NCI-H1105 (cell line): Measurements from ENCODE around the gene CDH13.
A peak's percentile ranks its signal among the peaks of the same experiment; 100 is the strongest.

Experiments
- DNase-seq: peaks from one replicate; lab custom pipeline; 2025; lab: John Stamatoyannopoulos, UW

The CDH13 gene

DNA sequence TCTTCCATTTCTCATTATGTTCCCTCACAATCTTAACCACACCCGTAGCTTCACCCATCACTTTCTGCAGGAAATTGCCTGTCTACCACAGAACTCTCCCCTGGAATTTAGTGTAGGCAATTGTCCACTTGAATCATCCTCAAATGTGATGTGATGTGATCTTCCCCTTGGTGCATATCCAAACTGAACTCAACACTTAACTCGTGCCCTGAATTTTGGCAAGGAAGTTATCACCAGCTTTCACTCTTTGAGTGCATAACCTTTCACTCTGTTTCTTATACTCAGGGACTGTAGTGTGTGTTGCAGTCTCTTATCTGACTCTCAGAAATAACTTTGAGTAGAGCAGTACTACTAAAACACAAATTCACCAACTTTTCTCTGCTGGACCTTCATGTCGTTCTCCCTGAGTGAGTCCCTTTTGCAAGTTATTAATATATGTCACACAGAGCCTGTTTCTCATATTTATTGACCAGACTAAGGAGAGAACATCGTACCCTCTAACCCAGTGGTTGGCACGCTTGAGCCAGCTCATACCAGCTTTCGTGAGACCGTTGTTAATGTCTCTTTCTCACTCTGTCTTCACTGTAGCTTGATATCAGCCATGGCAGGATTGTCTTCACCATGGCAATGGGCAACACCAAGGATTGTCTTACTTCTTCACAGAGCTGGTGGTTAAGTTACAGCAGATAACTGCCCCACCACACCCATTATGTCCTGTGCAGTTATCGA, 622.1 kb downstream of the CDH13 start:
- DNase-seq, result no peak

DNA sequence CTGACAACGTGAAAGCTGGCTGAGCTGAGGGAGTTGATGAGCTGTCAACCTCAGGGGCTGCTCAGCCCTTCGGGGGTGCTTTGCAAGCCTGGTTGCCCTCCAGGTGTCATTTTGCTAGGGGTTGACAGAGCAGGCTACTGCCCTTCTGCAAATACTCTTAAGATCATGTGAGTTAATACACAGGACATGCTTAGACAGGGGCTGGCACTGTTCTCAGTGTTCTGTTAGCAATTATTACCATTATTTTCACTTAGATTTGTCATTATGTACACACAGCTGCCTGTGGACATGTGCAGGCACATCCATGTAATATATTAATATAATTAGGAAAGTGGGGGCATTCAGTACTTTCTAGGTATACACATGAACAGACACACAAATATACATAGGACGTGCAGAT, 626.8 kb downstream of the CDH13 start:
- peak; percentile 79 for DNase-seq

DNA sequence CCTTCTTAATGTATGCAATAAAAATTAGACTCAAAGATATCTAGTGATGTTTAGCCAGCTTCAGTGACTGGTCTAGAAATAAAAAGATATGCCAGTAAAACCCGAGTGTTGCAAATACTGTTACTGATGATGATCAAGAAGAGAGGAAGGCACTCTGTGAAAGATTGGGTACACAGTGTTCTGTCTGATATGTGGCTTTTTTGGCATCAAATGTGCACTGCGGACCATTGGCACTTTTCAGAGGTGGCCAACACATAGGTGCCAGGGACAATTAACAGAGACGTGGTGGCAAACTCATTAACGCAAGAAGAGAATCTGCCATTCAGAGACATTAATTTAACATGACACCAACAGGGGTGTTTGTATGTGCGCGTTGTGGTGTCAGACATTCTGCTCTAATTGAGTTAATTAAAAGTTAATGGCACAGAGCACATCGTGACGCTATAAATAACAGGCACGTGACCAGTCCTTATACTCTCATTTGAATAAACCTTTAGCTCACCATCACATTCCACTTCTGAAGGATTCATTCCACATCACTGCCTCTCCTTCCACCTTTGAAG, 631.7 kb downstream of the CDH13 start:
- no peak for DNase-seq

DNA sequence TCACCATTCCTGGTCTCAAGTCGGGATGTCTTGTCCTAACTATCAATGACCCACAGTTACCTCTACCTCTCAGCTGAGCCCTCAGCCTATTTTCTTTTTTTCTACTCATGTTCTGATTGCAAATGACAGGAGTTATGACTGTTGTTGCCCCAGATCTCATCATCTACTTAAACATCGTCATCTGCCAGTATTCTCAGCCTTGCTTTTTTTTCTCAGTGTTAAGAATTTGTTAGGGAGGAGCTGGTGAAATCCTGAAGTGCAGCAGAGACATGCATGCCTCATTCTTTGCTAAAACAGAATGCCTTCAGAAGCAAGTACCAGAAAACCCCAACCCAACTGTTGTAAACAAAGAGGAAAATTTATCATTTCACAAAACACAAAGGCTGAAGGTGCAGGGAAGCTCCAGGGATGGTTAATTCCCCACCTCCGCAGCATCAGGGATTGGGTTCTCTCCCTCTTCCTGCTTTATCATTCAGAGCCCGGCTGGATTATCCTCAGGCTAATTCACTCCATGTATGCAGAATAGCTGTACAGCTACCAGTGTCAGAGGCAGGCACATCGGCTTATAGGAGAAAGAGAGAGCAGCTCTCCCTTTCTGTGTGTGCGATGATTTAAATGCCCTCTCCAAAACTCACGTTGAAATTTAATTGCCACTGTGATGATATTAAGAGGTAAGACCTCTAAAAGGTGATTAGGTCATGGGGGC, 640.2 kb downstream of the CDH13 start:
- DNase-seq, result no peak

DNA sequence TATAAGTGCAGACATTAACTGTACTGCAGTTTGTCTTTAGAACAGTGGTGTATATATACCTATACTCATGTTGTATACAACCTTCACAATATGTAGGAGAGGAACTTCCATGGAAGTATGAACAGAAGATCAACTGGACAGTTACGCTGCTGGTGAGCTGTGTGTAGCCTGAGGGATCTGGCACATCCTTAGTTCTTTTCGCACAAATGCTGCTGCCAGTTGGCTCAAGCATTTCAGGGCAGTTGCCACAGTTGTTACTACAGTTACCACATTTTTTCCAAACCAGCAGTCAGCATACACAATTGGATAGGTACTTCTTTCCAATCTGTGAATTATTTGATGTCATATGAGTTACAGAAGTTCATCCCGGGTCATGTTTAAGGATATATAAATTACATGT, 641.4 kb downstream of the CDH13 start:
- no peak for DNase-seq

DNA sequence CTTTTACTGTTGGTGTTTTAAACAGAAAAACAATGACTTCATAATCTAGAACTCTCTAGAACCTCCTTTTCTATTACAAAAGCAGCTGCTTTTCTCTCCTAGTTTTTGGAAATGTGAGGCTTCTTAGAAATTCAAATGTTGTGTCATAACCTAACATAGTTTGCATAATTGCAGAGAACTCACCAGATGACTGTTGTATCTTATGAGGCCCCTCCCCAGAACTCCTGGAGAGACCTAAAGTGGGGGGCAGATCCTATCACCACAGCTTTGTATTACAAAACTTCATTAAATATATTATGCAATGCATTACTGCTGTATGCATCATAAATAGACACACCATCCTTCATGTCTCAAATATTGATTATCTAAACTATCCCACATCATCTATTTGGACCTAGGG, 642.3 kb downstream of the CDH13 start:
- no peak for DNase-seq

DNA sequence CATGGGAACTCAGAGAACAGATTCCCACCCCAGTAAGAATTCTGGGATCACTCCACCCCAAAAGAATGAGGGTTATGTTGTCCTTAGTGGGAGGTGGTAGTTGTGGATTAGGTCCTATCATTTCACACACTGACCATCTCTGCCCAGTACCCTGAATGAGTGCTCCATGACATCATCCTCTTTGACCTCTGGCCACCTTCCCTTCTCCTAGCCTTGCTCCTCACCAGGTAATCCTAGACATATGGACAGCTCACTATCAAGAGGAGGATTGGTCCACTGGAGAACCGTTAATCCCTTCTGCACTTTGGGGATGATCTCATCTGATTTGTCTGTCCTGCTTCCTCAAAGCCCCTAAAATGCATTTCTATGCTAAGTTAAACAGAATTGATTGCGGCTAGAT, 642.8 kb downstream of the CDH13 start:
- DNase-seq, result no peak

DNA sequence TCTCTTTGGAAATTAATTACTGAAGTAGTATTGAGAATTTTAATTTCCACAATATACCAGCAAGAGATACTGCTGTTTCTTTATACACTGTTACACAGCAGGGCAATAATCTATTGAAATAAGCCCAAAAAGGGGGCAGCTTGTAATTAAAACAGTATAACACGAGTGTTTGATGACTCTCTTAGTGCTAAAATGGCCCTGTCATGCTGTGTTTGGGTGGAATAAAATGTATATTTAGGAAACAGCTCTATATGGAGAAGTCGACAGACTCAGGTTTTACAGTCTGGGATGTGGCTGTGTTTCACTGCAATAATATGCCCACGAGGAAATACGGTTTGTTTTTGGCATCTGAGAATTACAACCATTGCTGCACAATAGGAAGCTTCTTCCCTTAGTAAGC, 643.3 kb downstream of the CDH13 start:
- no peak for DNase-seq

DNA sequence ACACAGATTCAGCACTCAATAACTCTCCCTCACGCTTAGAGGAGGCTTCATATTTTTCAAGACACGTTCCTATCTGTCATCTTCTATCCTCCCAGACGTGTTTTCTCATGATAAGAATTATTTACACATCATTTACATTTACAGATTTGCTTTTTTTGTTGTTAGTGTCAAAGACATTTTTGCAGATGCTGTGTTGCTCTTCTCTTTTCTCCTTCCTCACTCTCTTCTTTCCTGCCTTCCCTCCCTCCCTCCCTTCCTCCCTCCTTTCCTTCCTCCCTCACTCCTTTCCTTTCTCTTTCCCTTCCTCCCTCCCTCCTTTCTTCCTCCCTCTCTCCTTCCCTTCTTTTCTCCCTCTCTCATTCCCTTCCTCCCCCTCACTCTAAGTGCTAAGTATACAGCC, 643.9 kb downstream of the CDH13 start:
- no peak for DNase-seq

DNA sequence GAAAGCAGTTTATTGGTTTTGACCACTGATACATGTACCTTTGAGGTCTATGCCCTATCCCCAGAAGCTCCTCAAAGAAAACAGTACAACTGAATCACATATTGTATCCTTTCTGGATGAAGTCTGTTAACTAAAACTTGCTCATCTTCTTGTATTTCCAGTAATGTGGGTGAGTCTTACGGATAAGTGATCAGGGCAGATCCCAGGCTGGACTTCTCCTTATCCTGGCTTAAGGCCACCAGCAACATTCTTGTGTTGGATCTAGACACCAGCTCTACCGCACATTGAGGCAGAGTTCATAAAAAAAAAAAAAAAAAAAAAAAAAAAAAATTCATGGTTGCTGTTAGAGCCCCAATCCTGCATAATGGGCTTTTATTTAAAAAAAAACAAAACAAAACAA, 644.4 kb downstream of the CDH13 start:
- DNase-seq, result no peak

DNA sequence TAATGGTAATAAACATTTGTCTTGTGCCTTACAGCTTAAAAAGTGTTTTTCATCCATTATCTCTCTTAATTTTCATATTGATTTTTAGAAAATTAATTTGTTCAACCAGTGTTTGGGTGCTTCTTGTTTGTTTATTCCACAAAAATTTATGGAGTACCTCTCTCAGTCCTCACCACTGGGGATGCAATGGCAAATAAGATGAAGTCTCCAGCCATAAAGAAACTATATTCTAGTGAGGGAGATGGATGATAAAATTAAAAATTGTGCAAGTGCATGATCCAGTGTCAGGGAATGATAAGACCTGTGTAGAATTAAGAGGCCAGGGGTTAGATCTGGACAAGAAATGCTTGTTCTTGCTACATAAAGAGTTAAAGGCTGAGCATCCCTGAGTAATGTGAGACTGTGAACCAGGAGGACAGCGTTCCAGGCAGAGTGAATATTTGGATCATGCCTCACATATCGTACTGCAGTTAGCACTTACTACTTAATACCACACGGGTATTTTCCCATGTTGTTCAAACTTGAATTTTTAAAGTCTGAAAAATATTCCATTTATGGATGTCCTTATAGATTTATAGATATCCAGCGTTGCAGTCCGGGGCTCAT, 645.3 kb downstream of the CDH13 start:
- DNase-seq, result no peak

DNA sequence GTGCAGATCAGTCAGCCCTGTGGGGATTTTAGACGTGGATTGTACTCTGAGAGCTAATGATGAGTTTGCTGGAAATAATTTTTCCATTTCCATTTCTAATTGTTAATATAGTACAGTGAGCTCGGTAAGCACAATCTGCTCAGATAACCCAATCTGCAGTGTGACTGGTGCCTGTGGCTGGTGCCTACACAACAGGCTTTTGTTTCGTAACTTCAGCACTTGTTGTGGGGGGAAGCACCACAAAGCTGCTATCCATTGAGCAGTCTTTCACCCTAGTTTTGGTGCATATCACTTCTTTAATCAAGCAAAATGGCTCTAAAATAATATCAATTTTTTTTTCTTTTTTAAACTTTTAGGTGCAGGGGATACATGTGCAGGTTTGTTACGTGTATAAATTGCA, 646.1 kb downstream of the CDH13 start:
- no peak for DNase-seq

DNA sequence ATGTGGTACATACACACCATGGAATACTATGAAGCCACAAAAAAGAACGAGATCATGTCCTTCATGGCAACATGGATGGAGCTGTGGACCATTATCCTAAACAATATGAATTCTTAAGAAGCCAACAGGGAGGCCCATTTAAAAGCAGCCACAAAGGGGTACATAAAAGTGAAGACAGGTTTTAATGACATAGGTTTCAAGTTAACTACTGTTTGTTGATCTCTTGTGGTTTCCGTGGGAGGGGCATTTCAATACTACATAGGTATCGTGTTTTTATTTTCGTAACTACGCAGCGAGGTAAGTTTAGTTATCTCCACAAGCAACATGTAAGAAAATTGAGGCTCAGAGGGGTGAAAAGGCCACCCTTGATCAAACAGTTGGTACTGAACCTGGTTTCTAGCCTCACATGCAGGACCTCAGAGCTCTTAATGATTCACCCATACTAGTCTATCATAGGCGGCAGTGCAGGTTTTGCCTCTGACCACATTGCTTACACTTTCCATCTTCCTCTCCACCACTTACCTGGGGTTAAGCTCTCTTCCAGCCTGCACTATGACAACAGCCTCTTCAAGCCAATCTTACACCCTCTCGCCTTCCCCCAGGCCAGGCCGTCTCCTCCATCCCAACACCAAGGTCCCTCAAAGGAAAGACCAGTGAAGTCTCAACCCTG, 646.9 kb downstream of the CDH13 start:
- DNase-seq, result no peak

DNA sequence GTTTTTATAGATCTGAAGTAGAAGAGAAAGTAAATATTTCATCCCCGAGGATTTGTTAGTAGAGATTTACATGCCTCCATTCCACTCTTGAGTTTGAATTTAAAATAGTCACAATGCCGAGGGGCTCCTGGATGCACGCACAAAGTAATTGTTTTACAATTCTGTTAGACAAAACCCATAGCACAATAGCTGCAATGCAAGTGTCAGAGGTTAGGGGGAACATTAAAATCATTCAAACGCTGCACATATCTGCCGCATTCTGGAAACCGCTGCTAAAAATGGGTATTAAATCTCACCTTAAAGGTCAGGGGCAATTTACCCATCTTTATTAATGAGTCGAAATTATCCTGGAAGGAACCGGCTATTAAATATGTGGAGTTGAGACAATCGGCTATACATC, 652.5 kb downstream of the CDH13 start:
- no peak for DNase-seq

DNA sequence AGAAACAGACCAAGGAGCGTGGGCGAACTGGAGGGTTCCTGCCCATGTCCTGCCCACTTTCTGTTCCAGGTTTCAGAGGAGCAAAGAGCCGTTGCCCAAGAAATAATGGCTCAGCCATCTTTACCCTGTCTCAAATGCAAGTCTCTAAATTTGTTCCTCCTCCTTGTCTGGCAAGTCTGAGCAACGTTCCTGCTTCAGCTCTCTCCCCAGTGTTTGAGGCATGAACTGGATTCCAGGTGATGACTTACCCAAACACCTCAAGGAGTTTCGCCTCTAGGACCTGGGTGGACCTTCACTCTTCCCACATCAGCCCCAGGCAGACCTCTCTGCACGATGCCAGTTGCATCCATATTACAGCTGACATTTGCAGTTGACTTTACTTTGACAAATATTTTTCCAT, 659.2 kb downstream of the CDH13 start:
- DNase-seq, result no peak

DNA sequence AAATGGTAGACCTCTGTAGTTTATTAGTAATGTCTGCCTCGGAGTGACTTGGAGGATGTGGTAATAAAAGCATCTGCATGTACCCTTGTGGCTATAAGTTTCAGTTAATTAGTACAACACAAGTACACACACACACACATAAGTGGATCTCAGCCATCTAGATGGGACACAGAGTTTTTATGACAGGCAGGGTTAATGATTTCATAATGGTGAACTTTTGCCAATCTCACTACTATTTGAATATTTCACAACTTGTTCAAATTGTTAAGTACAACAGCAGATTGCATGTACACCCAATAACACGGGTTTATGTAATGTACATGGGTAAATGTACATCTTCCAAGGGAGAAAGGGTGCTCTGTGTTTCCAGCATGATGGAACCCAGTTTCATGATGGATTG, 669.7 kb downstream of the CDH13 start:
- no peak for DNase-seq

DNA sequence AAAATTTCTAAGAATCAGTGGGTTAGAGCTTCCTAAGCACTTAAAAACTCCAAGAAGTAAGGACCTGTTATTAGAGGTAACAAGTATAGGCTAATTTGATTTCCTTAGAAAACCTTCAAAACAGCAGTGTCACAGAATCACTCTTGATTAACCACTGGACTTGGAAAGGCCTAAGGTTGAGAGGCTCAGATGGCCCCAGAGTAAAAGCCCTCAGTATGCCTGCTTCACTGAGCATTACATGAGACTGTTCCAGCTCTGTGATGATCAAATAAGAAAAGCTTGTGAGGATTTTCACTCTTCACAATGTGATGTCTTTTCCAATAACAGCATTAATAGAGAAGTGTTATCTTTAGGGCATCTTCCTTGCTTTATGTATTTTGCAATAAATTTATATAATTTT, 671.8 kb downstream of the CDH13 start:
- DNase-seq, result no peak

DNA sequence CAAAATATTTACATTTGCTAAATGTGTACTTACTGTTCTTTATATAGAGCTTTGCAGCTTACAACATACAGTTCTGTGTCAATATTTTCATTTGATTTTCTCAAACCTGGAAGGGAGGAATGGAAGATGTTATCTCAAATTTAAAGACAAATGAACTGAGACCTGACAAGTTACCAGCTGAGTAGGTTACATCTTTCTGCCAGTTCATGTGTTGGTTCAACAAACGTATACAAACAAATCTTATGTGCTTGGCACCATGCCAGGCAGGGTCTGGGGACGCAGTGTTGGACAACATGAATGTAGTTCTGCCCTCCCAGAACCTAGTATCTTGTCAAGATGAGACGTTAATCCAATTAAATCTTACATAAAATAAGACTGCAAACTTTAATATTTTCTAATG, 673.6 kb downstream of the CDH13 start:
- DNase-seq, result peak; percentile 1

DNA sequence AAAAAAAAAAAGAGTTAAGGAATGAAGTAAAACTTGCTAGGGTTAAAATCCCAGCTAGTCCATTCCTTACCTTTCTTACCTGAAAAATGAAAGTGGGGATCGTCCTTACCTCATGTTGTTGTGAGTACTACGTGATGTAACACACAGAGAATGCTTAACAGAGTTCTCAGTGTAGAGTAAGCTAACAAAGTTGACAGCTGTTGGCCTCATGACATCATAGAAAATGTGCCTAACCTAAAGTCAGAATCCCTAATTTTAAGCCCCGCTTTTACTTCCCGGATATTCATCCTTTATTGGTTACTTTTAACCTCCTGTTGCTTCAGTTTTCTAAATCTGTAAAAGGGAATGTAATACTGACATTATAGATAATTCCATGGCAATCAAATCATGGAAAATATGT, 675.2 kb downstream of the CDH13 start:
- DNase-seq, result no peak

DNA sequence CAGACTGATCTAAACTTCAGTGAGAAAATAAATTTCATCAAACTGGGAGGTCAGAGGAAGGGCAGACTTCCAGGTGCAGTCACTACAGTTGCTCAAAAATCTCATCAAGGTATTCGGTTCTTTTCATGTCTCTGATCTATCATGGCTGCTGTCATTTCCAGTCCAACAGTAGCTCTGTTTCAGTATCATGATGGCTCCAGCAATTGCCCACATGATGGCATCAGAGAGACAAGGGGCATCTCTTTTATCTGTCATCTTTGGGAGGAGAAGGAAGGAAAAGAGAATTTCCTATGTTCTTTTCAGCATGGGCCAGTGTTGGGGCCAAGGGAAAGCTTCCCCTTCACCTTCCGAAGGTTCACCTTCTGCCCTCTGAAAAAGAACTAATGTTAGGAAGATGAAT, 676.1 kb downstream of the CDH13 start:
- DNase-seq, result no peak

DNA sequence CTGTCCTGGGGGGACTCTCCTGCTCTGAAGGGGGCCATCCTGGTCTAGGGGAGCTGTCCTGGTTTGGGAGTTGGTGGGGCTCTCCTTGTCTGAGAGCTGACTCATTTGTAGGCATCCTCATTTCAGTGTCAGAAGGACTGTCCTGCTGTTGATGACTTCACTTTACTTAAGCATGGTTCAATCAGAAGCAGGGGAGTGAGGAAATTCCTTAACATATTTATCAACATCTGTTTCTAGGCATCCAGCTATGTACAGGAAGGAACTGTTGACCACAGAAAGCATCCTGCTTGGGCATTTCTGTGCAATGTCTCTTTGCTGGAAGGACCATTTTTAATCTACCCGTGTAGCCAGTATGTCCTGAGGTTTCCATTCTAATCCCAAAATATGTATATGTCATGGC, 678.3 kb downstream of the CDH13 start:
- no peak for DNase-seq

DNA sequence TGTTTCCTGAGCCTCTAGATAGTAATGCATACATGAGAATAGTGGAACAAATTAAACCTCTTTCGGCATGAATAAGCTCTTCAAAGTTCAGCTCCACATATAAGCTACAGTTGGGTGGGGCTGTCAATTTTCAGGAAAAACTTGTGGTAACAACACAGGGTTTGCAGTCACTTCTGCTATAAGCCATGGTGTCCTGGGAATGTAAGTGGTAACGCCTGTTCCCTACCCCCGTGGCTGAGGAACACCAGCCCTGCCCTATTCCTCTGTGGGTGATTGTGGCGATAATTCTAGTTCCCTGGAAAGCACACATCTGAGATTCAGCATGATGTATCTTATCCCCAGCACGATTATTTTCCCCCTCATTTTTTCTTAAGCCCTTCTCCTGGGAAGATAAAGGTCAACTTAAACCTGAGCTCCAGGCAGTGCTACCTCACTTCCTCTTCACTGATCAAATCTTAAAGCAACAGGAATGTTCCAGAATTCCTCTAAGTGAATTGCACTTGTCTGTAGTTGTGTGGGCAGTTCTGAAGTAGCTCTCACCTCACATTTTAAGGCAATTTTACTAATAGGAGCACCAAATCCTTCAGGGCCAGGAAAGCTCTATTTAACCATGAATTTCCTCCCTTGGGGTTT, 680.3 kb downstream of the CDH13 start:
- no peak for DNase-seq
